HG02763 (cell line): ENCODE data around the gene NXT1.

ENCODE experiments used
- ATAC-seq: cut with Tn5 transposase; IDR thresholded peaks from one replicate; pipeline ENCODE4 v1.9.1; 2021; ENCODE audit warnings: mild to moderate bottlenecking, moderate library complexity; ENCODE audit not compliant: unreplicated experiment

Gene NXT1

GRCh38 chr20:23358563-23358906 lies 7.9 kb downstream of the NXT1 start:
- no peak for ATAC-seq

GRCh38 chr20:23358923-23359593 lies 8.5 kb downstream of the NXT1 start:
- no peak for ATAC-seq

- ATAC-seq, result no peak
Observed at GRCh38 chr20:23360531-23360930, 9.9 kb downstream of the NXT1 start.

GRCh38 chr20:23361119-23361475 lies 10.5 kb downstream of the NXT1 start:
- no peak for ATAC-seq

GRCh38 chr20:23361476-23362391 lies 11.1 kb downstream of the NXT1 start, which contains the start of gene GZF1:
Gene GZF1 (plus strand): TSS chr20:23362182. CDS start chr20:23364384, 2,202 bp downstream.
- peak; percentile 67 for ATAC-seq

- no peak for ATAC-seq
Observed at GRCh38 chr20:23362392-23363256, 12.0 kb downstream of the NXT1 start.

- no peak for ATAC-seq
Observed at GRCh38 chr20:23363257-23363649, 12.7 kb downstream of the NXT1 start.

GRCh38 chr20:23365390-23366165 lies 15.0 kb downstream of the NXT1 start:
- no peak for ATAC-seq

GRCh38 chr20:23366384-23366783 lies 15.8 kb downstream of the NXT1 start:
- no peak for ATAC-seq

- ATAC-seq, result no peak
Observed at GRCh38 chr20:23367770-23368169, 17.2 kb downstream of the NXT1 start.

GRCh38 chr20:23368316-23369071 lies 17.9 kb downstream of the NXT1 start:
- no peak for ATAC-seq

- ATAC-seq, result no peak
Observed at GRCh38 chr20:23369072-23369823, 18.7 kb downstream of the NXT1 start.

- no peak for ATAC-seq
Observed at GRCh38 chr20:23370274-23370673, 19.7 kb downstream of the NXT1 start.

GRCh38 chr20:23370873-23371272 lies 20.3 kb downstream of the NXT1 start:
- no peak for ATAC-seq

- ATAC-seq, result no peak
Observed at GRCh38 chr20:23371496-23371895, 20.9 kb downstream of the NXT1 start.

GRCh38 chr20:23374441-23374840 lies 23.9 kb downstream of the NXT1 start:
- ATAC-seq, result no peak

GRCh38 chr20:23375827-23376226 lies 25.2 kb downstream of the NXT1 start:
- no peak for ATAC-seq

- ATAC-seq, result no peak
Observed at GRCh38 chr20:23379772-23380171, 29.2 kb downstream of the NXT1 start.

- no peak for ATAC-seq
Observed at GRCh38 chr20:23381876-23382275, 31.3 kb downstream of the NXT1 start.
